Stimulated activated CD4-positive, alpha-beta T cell treated with anti-CD3 and anti-CD28 coated beads, Interleukin-2, amount 100 ng/mL, for 48 hours (primary cell): Measurements from ENCODE around the gene C11orf68.
"Not testable (repeated sequence)": the region's sequence is repeated elsewhere in the genome, so short reads cannot be mapped to it uniquely, and the experiment has no call there.

Experiments used
- DNase-seq, 2 donors: peaks; one replicate each; pipeline ENCODE4 v3.0.0-alpha.2; 2020

The C11orf68 gene

GRCh38 chr11:65911682-65912568, 6.9 kb downstream of the C11orf68 start:
- no peak for DNase-seq

DNA sequence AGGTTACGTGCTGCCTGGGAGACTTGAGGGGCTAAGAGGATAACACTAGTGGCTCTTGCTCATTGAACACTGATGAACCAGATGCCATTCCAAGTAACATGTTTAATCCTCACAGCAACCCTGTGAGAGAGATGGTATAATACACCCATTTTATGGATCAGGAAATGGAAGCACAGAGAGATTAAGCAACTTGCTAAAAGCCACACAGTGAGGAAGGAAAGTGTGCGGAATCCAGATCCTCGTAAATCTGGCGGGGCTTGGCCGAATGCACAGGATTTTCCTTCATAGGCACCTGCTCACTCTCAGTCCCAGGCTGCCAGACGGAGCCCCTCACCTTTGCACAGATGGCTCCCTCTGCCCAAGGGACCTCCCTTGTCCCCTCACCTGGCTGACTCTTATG, 11.0 kb downstream of the C11orf68 start:
- no peak for DNase-seq

GRCh38 chr11:65906602-65907001, 12.3 kb downstream of the C11orf68 start:
- DNase-seq, result no peak

- DNase-seq, result no peak
Measured at GRCh38 chr11:65903715-65904114, 15.1 kb downstream of the C11orf68 start.

GRCh38 chr11:65903068-65903481, 15.8 kb downstream of the C11orf68 start:
- DNase-seq, result no peak

- DNase-seq, result no peak
Measured at GRCh38 chr11:65900899-65901180, 18.0 kb downstream of the C11orf68 start.

DNA sequence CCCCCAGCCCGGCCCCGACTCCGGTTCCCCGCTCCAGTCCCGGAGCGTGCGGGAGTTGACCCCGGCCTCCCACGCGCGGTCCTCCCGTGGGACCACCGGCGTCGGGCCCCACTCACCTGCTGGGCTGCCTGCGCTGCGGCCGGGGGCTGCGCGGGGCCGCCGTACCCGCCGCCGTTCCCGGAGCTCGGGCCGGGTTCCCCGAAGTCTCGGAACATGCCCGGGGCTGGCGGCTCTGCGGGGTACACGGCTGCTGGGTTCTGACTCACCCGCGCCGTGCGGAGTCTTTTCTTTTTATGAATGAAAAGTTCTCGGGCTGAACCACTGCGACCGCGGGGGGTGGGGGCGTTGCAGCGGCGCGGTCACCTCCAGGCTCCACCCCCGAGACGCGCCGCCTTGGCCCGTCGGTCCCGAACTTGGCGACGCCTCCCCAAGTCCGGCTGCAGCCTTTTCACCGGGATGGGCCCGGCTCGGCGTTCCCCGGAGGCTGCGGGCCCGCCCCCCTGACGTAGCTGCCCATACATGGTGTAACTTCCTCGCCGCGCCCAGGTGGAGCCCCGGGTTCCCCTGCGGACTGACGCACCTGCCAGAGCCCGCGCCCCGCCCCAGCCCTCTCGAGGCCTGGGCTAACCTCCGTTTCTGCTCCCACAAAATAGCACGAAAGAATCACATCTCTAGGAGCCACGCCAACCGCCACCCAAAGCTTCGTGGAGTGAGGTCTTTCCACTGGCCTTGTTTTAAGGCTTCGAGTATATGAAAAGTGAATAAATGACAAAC, 18.6 kb downstream of the C11orf68 start, which contains the start of gene FOSL1:
TSS of gene FOSL1 (minus strand) at position 264 of the 774 bp plus-strand sequence. CDS start at position 215, 49 bp downstream.
- peak; percentile 89 to 92 for DNase-seq

- DNase-seq, result peak in 1 of 2 donors; percentile 72
Measured at GRCh38 chr11:65899356-65900124, 19.3 kb downstream of the C11orf68 start.

DNA sequence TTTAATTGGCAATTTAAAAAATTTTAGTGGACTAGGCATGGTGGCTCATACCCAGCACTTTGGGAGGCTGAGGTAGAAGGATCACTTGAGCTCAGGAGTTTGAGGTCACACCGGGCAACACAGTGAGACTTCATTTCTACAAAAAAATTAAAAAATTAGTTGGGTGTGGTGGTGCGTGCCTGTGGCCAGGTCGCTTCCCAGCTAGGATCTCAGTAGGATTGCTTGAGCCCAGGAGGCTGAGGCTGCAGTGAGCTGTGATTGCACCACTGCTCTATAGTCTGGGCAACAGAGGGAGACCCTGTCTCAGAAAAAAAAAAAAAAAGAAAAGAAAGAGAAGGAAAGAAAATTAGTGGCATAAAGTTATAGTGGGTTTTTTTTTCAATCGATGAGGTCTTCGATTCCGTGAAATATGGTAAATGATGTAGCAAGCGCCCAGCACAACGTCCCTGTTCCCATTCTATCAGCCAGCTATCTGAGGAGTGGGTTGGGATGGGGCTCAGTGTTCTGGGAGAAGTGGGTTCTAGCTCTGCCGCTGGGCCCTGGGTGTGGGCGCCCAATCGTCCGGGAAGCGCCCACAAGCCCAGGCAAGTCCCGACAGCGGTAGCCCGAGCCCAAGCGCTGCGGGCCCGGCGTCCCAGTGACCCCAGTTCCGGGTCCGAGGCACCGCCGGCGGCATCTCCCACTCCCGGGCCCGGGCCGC, 20.1 kb downstream of the C11orf68 start:
- no peak for DNase-seq

DNA sequence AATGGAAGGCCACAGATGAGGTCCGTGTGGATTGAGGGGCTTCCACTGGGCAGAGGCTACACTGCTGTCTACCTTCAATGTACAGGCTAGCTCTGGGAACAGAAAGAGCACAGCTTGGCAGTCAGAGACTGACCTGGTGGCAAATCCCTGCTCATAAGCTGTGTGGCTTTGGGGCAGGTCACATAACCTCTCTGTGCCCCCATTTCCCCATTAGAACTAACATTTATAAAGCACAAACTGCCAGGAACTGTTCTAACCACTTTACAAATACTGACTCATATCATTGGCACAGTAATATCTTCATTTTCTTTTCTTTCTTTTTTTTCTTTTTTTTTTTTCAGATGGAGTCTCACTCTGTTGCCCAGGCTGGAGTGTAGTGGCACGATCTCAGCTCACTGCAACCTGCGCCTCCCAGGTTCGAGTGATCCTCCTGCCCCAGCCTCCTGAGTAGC, 21.8 kb downstream of the C11orf68 start:
- no peak for DNase-seq

DNA sequence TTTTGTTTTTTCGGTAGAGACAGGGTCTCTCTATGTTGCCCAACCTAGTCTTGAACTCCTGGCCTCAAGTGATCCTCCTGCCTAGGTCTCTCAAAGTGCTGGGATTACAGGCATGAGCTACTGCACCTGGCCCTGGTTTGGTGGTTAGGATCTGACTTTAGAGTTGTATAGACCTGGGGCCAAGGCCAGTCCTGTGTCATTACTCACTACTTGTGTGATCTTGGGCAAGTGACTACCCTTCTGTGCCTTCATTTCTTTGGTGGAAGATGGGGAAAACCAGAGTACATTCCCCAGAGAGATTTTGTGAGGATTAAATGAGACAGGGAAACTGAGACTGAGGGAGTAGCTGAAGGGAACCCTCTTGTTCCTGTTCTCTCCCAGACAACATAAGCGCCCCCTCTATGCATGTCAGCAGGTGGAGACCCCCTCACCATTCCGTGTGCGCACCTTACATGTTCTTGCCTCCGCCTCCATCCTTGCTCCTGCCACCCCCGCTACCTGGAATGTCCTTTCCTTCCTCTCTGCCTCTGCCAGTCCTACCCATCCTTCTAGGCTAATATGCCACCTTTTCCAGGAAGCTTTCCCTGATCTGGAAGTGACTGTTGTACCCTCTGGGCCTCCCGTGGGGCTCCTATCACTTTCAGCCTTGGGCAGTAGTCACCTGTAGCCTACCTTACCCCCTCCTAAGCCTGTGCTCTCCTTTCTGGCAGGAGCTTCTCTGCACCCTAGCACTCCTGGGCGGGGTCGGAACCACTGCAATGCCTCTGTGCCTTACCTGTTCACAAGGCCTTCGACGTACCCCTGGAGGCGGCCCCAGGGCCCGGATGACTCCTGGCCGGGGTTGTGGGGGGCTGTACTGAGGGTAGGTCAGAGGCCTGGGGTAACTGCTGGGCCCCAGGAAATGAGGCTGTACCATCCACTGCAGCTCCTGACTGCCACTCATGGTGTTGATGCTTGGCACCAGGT, 22.5 kb downstream of the C11orf68 start:
- DNase-seq, result no peak

DNA sequence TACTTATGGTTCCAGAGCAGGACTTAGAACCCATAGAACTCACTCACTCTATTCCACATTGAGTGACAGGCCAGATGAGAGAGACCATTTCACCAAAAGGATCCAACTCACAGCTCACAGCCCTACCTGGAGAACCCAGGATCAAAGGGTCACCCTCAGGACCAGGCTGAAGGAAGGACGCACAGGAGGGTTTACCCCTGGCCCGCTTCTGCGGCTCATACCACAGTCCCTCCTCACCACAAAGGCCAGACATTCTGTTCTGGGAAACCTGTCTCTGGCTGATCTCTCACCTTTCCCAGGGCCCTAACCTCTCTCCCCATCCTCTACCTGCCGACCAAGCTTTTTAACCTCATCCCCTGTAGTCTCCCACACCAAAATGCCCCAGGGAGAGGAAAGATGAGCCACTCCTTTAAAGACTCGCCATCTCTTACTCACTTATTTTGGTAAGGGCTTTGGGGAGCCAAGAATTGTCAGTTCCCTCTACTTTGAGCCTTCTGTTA, 23.3 kb downstream of the C11orf68 start:
- no peak for DNase-seq

- no peak for DNase-seq
Measured at GRCh38 chr11:65894034-65894591, 24.7 kb downstream of the C11orf68 start.

DNA sequence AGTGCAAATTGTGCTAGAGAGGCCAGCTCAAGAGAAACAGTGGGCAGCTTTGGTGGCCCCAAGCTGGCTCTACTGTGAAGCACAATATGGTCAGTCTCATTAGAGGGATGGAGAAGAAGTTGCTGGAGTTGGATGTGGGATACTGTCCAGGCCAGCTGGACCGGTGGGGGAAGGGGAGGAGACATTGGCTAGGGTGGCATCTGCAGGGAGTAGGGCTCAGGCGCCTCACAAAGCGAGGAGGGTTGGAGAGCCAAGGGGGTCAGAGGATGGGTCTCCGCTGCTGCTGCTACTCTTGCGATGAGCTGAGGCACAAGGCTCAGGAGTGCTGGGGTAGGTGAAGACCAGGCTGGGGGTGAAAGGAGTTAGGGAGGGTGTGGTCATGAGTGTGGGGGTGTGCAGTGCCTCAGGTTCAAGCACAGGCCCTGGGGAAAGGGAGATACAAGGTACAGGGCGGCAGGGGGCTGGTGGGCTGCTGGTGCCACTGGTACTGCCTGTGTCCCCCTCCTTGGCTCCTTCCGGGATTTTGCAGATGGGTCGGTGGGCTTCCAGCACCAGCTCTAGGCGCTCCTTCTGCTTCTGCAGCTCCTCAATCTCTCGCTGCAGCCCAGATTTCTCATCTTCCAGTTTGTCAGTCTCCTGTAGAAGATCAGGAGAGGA, 26.1 kb downstream of the C11orf68 start:
- no peak for DNase-seq

DNA sequence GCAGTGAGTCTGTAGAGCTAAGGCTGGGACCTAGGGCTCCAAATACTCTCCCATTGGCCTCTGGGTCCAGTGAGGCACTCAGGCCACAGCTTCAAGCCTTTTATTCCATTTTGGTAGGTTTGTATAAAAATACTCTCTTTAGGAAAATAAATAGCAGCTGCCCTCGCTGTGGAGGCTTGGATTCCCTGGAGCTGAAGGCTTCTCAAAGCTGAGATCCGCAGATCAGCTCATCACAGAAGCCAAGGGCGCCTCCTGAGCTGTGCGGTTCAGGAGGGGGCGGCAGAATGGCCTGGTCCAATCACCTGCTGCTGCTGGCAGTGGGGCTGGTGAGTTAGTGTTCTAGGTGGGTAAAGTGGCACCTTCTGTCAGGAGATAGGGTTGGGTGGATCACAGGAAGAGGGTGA, 26.7 kb downstream of the C11orf68 start:
- not testable (repeated sequence) for DNase-seq

DNA sequence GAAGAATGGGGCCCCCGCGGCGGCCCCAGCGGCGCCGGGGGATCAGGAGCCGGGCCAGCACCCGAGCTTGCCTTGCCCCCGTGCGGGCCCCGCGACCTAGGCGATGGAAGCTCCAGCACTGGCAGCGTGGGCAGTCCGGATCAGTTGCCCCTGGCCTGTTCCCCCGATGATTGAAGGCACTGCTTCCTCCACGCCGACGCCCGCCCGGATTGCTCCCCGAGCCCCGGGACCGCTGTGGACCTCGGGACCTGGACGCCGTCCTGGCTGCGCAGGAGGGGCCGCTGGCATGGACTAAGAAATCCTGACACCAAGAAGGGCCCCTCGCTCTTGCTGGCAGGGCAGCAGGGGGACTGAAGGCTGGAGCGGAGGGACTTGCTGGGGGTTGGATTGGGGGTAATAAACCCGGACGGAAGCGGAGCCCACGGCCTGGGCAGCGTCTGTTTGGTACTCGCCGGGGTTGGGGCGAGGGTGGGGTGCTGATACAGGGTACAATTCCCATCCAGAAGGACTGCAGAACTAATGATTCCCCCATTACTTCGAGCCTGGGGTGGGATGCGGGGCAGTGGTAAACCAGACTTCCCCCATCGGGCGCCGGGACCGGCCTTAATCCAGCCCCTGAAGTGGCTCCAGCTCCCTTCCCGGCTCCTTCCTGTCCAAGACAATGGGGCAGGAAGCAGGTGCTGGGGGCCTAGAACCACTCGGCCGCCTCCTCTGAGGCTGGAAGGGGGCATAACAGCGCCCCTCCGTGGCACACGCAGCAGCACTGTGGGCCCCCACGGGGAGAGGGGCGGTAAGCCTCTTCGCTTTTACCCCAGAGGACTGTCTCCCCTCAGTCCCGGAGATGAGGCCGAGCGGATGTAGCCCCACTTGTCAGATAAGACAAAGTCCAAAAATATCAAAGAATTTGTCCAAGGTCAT, 27.4 kb downstream of the C11orf68 start:
- no peak for DNase-seq

- peak; percentile 97 to 98 for DNase-seq
Measured at GRCh38 chr11:65890324-65891218, 28.3 kb downstream of the C11orf68 start, which contains the start of gene CCDC85B. Gene CCDC85B (plus strand): TSS chr11:65890673. CDS start chr11:65890784, 111 bp downstream.
